Hematopoietic multipotent progenitor cell treated with erythropoietin and hydrocortisone succinate and interleukin-3 and kit ligand, for 4 days (in vitro differentiated cells): ENCODE measurements around the gene CCDC59.
"Not testable (repeated sequence)": the region's sequence is repeated elsewhere in the genome, so short reads cannot be mapped to it uniquely, and the experiment has no call there.

ENCODE experiments used
- DNase-seq: peaks from one replicate; pipeline ENCODE4 v3.0.0-alpha.2; 2015

Gene CCDC59

GRCh38 chr12:82358200-82359114 lies at the start of gene CCDC59, which contains the start of gene METTL25:
Gene CCDC59, minus strand, starts transcription at chr12:82358387. Its CDS starts 11 bp downstream, at chr12:82358376.
Gene METTL25, plus strand, starts transcription at chr12:82358529. Its CDS starts 37 bp downstream, at chr12:82358566.
- peak; percentile 98 for DNase-seq

- DNase-seq, result no peak
Measured at GRCh38 chr12:82407481-82407880, 49.3 kb upstream of the CCDC59 start.

GRCh38 chr12:82406651-82407050 lies 48.5 kb upstream of the CCDC59 start:
- no peak for DNase-seq

GRCh38 chr12:82400819-82401218 lies 42.6 kb upstream of the CCDC59 start:
- no peak for DNase-seq

- DNase-seq, result no peak
Measured at GRCh38 chr12:82398879-82399278, 40.7 kb upstream of the CCDC59 start.

GRCh38 chr12:82383930-82384552 lies 25.9 kb upstream of the CCDC59 start:
- DNase-seq, result peak; percentile 52

GRCh38 chr12:82378997-82379396 lies 20.8 kb upstream of the CCDC59 start:
- DNase-seq, result no peak

GRCh38 chr12:82375201-82375600 lies 17.0 kb upstream of the CCDC59 start:
- no peak for DNase-seq

- no peak for DNase-seq
Measured at GRCh38 chr12:82366197-82366596, 8.0 kb upstream of the CCDC59 start.

GRCh38 chr12:82363990-82364389 lies 5.8 kb upstream of the CCDC59 start:
- no peak for DNase-seq

GRCh38 chr12:82361461-82361915 lies 3.3 kb upstream of the CCDC59 start:
- DNase-seq, result no peak

- DNase-seq, result not testable (repeated sequence)
Measured at GRCh38 chr12:82360834-82361233, 2.6 kb upstream of the CCDC59 start.

- peak; percentile 30 for DNase-seq
Measured at GRCh38 chr12:82359115-82359478, 910 bp upstream of the CCDC59 start.

- DNase-seq, result peak; percentile 19
Measured at GRCh38 chr12:82357845-82358199, 365 bp downstream of the CCDC59 start.

GRCh38 chr12:82357340-82357739 lies 847 bp downstream of the CCDC59 start:
- peak; percentile 5 for DNase-seq

- no peak for DNase-seq
Measured at GRCh38 chr12:82351390-82351789, 6.8 kb downstream of the CCDC59 start.

- DNase-seq, result no peak
Measured at GRCh38 chr12:82350161-82350560, 8.0 kb downstream of the CCDC59 start.

- DNase-seq, result no peak
Measured at GRCh38 chr12:82329508-82329907, 28.7 kb downstream of the CCDC59 start.

GRCh38 chr12:82327861-82328260 lies 30.3 kb downstream of the CCDC59 start:
- DNase-seq, result no peak

GRCh38 chr12:82326905-82327503 lies 31.2 kb downstream of the CCDC59 start:
- DNase-seq, result peak; percentile 62

- no peak for DNase-seq
Measured at GRCh38 chr12:82325540-82326336, 32.4 kb downstream of the CCDC59 start.

- DNase-seq, result no peak
Measured at GRCh38 chr12:82319276-82319675, 38.9 kb downstream of the CCDC59 start.

- DNase-seq, result no peak
Measured at GRCh38 chr12:82314406-82314892, 43.7 kb downstream of the CCDC59 start.
